IPS-11a (cell line): ENCODE results near the gene DHPS.
"Not testable (repeated sequence)": the region's sequence is repeated elsewhere in the genome, so short reads cannot be mapped to it uniquely, and the experiment has no call there.

Source experiments
- H3K4me3 ChIP-seq: one replicate; pipeline ENCODE4 v1.5.1; 2013; ENCODE audit warnings: low read depth, low read length, control low read depth

Gene DHPS

GRCh38 chr19:12681074-12681987, at the start of gene DHPS:
Gene DHPS, minus strand, starts transcription at chr19:12681880. Its CDS starts 114 bp downstream, at chr19:12681766.
- peak within 1 kb of the TSS; percentile 96 for H3K4me3 ChIP-seq

GRCh38 chr19:12731337-12731736, 49.7 kb upstream of the DHPS start:
- H3K4me3 ChIP-seq, result no peak overlapping the region

- H3K4me3 ChIP-seq, result no peak overlapping the region
These were observed 48.4 kb upstream of the DHPS start for GRCh38 chr19:12730064-12730463.

- H3K4me3 ChIP-seq, result no peak overlapping the region
These were observed 46.2 kb upstream of the DHPS start for GRCh38 chr19:12727745-12728433.

- no peak overlapping the region for H3K4me3 ChIP-seq
These were observed 45.3 kb upstream of the DHPS start for GRCh38 chr19:12726988-12727316.

GRCh38 chr19:12725612-12726011, 43.9 kb upstream of the DHPS start:
- H3K4me3 ChIP-seq, result not testable (repeated sequence)

GRCh38 chr19:12723641-12724426, 42.2 kb upstream of the DHPS start, which contains the start of gene TNPO2:
Gene TNPO2, minus strand, starts transcription at chr19:12723932. Its CDS starts 2,955 bp downstream, at chr19:12720977.
- peak within 1 kb of the TSS; percentile 89 for H3K4me3 ChIP-seq

GRCh38 chr19:12723381-12723640, 41.6 kb upstream of the DHPS start:
- peak overlapping the region; percentile 89 for H3K4me3 ChIP-seq

GRCh38 chr19:12722566-12723380, 41.1 kb upstream of the DHPS start:
- peak overlapping the region; percentile 89 for H3K4me3 ChIP-seq

- H3K4me3 ChIP-seq, result peak overlapping the region; percentile 89
These were observed 40.2 kb upstream of the DHPS start for GRCh38 chr19:12721656-12722565.

- H3K4me3 ChIP-seq, result peak overlapping the region; percentile 89
These were observed 39.4 kb upstream of the DHPS start for GRCh38 chr19:12720851-12721655.

GRCh38 chr19:12720296-12720695, 38.6 kb upstream of the DHPS start:
- no peak overlapping the region for H3K4me3 ChIP-seq

- H3K4me3 ChIP-seq, result no peak overlapping the region
These were observed 34.2 kb upstream of the DHPS start for GRCh38 chr19:12715929-12716328.

- H3K4me3 ChIP-seq, result no peak overlapping the region
These were observed 33.4 kb upstream of the DHPS start for GRCh38 chr19:12715102-12715501.

- not testable (repeated sequence) for H3K4me3 ChIP-seq
These were observed 31.6 kb upstream of the DHPS start for GRCh38 chr19:12713304-12713703.

- not testable (repeated sequence) for H3K4me3 ChIP-seq
These were observed 30.4 kb upstream of the DHPS start for GRCh38 chr19:12712077-12712476.

GRCh38 chr19:12711187-12711586, 29.5 kb upstream of the DHPS start:
- H3K4me3 ChIP-seq, result no peak overlapping the region

- H3K4me3 ChIP-seq, result no peak overlapping the region
These were observed 27.0 kb upstream of the DHPS start for GRCh38 chr19:12708641-12709040.

GRCh38 chr19:12706332-12706718, 24.6 kb upstream of the DHPS start:
- H3K4me3 ChIP-seq, result no peak overlapping the region
